ENCODE data around the gene CSF3R.

Gene CSF3R

DNA sequence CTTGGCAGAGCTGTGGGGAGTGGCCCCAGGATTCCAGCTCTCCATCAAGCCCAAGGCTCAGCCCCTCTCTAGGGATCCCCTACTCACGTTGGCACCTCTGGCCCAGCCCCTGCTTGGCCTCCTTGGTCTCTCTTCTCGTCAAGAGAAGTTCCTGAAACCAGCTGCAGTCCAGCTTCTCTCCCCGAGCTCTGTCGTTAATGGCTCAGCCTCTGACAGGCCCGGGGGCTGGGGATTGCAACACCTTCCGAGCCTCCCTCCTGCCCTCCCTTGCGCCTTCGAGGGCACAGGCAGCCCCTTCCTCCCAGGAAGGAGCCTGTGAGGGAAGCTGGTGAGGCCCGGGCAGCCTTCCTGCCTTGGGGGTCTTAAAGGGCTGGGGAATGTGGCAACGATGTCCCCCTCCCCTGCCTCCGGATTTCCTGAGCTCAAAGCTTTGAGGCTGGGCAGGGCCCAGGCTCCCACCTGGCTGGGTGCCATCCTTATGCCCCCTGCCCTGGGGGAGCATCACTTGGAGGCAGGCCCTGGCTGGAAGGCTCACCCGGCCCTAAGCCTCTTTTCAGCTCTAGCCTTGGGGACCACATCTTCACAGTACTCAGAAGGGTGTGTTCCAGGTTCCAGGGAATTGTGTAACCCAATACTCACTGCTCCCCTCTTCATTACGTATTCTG lies at the start of gene CSF3R:
Gene CSF3R (minus strand): TSS at position 190 of the 665 bp plus-strand sequence. CDS start 3,417 bp downstream, outside the sequence.
- DNase-seq = no peak

- no peak for DNase-seq
Observed at GRCh38 chr1:36531833-36532232, 49.1 kb upstream of the CSF3R start.

- no peak for DNase-seq
Observed at GRCh38 chr1:36530791-36531190, 48.1 kb upstream of the CSF3R start.

DNA sequence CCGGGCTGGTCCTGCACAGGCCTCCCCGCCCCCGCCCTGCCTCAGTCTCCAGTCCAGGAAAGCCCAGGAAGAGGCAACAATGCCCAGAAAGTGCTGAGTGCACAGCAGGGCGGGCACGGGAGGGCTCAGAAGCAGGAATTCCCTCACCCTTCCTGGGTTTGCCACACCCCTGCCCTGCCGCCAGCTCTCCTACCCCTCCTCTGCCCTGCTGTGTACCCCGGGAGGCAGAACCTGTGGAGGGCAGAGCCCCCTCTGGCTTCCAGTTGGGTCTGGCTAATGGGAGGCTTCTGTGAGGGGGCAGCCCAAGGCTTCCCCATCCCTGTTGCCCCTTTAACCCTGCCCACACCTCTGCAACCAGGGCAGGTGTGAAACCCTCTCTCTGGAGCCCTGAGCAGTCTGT lies 47.5 kb upstream of the CSF3R start:
- DNase-seq = no peak

GRCh38 chr1:36529769-36530260 lies 47.1 kb upstream of the CSF3R start:
- DNase-seq = no peak

DNA sequence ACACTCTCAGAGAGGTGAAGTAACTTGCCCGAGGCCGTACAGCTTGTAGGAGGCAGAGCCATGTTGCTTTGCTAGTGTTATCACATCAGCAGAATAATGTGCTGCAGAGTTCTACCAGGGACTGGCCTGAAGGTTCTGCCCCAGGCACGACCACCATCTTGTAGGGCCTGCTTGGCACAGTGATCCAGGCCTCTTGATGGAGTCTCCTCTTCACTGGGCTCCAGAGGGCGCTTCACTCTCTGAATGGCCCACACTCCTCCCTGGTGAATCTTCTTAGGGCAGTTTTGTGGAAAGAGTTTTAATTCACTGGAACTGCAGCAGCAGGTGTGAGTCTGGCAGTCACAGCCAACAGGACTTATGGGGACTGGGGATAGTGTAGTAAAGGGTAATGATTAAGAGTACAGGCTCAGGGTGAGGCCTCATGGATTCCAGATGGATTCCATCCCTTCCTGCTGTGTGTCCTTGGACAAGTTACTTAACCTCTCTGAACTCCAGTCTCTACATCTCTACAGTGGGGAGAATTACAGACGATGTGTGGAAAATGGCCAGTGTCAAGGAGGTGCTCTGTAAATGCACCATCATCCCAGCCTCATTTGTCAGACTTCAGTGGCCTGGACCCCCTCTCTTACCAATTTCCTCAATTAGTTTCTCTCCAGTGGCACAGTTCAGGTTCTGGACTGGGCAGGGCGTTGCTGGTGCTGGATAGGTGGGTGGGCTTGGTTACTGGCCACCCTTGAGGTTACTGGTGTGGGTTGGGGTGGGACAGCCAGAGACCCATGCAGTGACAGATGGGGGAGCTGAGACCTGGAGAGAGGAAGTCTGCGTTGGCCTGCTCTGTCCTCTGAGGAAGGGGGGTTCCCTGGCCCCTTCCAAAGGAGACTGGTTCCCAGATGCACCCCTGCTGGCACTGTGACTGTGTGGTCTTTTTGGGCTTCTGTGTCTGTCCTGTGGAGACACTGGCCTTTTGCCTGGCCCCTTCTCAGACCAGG lies 45.9 kb upstream of the CSF3R start:
- DNase-seq = no peak

DNA sequence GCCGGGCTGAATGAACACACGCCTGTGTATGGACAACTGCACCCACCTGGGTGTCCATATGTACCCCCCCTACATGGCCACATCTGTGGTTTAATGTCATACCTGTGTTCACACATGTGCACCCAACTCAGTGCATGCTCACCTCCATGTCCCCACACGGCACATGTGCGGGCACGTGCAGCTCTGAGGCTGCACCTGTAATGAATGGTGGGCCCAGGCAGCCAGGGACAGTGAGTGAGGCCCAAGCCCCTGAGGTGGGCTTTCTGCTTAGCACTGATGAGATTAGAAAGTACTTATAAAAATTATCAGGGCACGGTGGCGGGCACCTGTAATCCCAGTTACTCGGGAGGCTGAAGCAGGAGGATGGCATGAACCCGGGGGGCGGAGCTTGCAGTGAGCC lies 42.5 kb upstream of the CSF3R start:
- no peak for DNase-seq

DNA sequence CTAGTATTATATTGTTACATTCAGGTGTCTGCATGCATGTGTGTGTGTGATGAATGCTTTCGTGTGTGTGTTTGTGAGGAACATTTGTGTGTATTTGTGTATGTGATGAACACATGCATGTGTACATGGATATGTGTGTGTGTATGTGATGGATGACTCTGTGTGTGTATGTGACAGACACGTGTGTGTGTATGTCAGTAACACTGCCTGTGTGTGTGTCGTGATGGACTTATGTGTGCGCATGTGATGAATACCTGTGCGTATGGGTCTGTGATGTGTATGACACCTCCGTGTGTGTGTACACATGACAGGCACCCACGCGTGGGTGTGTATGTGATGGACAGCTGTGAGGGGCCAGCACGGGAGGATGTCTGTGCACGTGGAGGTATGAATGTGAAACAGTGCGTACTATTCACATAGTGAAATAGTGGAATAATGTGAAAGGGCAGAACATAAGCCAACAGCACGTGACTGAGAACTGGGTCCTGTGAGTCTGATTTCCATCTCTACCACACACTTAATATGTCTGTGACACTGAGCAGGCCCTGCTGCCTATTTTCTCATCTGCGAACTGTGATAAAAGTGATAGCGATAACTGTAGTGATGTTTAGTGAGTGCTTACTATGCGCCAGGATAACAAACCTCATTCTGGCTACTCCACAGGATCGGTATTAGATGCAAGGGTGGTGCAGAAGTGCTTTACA lies 41.8 kb upstream of the CSF3R start:
- DNase-seq = no peak

GRCh38 chr1:36523850-36524249 lies 41.1 kb upstream of the CSF3R start:
- DNase-seq = peak; percentile 50

- DNase-seq = no peak
Observed at GRCh38 chr1:36523230-36523495, 40.5 kb upstream of the CSF3R start.

GRCh38 chr1:36522461-36523229 lies 39.9 kb upstream of the CSF3R start:
- DNase-seq = no peak

DNA sequence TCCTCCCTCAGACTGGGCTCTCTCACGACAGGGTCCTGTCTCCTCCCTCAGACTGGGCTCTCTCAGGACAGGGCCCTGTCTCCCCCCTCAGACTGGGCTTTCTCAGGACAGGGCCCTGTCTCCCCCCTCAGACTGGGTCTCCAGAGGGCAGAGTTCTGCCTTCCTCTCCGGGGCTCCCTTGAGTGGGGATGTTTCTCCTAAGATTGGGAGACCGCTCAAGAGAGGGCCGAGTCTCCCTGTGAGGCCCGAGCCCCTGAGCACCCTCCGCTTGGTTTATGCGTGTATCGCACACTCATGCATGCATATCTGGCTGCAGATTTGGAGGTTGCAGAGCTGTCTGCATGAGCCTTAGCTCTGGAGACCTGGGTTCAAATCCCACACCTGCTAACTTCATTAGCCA lies 39.3 kb upstream of the CSF3R start:
- no peak for DNase-seq

DNA sequence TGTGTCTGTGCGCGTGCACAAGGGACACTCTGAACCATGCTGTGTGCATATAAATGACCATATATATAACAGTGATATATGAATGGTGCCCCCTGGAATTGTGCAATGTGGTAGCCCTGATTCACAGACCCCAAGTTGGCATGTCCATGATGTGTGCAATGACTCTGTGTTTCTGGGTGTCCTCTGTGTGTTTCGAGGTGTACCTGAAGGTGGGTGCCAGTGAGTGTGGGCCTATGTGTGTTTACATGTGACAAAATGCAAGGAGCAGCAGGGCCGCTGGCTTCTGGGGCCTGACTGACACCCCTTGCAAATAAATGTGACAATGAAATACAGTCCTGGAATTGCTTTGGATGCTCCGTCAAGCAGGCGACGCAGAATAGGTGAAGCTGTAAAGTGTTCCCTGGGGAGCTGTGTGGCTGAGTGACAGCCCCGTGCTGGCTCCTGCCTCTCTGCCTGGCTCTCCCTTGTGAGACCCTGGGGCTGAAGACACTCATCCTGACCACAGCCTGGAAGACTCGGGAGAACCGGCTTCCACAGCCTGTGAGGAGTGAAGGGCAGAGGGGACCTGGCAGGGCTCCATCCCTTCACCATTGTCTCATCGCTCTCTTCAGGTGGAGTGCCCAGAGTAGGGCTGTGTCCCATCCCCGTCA lies 38.2 kb upstream of the CSF3R start:
- no peak for DNase-seq

DNA sequence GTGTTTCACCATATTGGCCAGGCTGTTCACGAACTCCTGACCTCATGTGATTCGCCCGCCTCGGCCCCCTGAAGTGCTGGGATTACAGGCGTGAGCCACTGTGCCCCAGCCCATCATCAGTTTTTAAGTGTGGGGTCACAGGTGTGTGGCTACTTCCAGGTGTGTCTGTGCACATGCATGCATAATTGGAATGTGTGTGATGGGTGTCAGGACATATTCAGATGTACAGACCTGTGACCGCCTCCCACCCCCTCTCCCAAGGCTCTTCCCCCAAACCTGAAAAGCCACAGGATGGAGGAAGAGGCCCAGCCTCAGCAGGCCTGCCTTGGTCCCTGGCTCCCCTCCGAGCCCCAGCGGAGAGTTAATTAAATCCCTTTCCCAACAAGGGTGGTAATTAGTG lies 37.3 kb upstream of the CSF3R start:
- no peak for DNase-seq

- no peak for DNase-seq
Observed at GRCh38 chr1:36517011-36517771, 34.5 kb upstream of the CSF3R start.

DNA sequence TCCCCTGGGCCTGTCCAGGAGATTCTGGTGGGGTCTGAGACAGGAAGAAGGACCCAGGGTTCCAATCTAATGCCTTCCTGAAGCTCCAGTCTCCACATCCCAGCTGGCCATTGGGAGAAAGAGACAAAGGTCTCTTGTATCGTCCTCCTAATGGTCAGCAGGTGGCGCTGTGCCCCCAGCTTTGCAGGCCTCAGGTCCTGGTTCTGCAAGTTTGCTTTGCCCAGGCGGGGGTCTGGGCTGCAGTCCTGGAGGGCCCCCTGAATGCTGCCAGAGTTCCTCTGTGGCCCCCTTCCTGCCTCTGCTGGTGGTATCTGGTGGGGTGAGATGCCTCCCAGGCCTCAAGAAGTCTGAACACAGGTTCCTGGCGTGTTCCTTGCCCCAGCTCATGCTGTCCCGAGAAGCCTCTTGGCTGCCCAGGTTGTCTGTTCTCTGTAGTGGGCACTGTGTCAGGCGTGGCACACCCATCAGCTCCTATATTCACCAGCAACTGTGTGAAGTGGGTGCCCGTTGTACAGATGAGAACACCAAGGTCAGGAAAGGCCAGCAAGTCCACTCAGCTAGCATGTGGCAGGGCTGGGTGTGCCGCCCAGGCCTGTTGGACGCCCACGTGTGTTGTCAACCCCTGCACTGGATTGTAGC lies 33.8 kb upstream of the CSF3R start:
- peak; percentile 43 for DNase-seq

DNA sequence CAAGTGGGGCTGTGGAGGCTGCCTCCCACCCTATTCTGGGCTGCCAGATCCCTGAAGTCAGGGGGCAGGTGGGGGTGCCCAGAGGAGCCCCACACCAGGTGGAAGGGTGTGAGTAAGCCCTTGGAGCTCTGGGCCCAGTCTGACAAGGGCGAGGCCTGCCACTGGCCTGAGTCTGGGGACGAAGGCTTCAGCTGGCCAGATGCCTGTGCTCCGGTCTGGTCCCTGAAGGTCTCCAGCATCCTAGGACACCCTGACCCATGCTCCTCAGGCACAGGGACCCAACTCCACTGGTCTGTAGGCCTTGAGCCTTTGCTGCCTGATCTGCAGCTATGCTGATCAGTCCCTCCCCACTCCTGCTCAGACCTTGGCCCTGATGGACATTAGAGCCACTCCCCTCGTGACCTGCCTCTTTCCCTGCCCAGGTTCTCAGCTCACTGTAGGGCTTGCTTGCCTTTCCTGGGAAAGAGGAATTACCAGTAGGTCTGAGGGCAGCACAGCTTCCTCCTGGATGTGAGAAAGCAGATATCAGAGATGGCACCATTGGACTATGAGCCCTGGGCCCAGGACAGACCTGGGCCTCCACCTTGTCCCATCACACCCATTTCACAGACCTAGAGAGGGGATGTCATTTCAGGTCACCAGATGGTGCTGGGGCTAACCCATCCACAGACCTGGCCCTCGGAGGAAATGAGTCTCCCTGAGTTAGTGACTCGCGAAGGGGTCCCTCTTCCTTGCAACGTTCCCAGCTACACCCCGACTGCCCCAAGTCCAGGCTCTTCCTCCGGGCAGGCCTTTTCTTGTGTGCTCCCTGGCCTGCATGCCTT lies 32.8 kb upstream of the CSF3R start:
- no peak for DNase-seq

DNA sequence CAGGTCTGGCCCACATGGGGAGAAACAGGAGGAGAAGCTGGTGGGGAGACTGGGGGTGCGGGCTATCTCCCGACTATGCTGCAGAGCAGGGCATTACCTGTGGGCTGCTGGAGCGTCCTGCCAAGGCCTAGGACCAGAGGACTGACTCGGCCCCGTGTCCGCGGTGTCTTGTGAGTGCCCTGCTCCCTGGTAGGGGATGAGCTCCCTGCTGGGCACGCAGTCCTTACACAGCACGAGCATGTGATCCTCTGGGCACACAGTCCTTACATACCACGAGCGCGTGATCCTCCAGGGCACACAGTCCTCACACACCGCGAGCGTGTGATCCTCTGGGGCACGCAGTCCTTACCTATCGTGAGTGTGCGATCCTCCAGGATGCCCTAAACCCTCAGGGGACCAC lies 31.8 kb upstream of the CSF3R start:
- DNase-seq = no peak

DNA sequence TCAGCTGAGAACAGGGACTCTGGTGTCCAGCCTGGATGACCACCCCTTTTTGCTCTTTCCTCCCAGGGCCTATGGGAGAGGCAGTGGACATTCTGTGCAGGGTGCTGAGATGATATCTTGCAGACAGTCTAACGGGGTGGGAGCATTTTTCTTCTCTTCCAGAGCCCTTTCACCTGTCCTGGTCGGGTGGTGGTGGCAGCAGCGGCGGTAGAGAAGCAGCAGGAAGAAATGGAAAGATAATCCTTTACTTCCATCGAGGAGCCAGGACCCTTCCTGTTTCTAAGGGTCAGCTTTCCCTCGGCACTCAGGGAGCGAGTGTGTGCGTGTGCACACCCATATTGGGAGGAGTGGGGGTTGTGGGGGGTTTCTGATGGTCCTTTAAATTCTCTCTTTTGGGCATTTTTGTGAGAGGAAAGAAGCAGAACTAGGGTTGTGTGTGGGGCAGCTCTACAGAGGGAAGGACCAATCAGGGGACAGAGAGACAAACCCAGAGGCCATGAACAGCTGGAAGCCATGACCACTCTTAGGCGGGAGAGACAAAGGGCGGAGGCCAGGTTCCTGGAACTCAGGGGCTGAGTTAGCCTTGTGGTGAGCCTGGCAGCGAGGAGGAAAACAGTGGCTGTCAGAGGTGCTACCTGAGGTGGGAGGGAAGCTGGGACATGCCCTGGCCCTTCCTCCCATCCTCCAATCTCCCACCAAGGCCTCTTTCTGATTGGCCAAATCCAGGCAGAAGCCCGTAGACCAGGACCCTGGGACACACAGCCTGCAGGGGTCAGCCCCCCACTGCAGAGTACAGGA lies 31.2 kb upstream of the CSF3R start:
- DNase-seq = no peak

All from stimulated activated CD4-positive, alpha-beta T cell treated with anti-CD3 and anti-CD28 coated beads, Interleukin-4, amount 100 ng/mL, for 24 hours (primary cell).